ENCODE data around the gene NDUFS3.
"Not testable (repeated sequence)": the region's sequence is repeated elsewhere in the genome, so short reads cannot be mapped to it uniquely, and the experiment has no call there.

NDUFS3 gene

GRCh38 chr11:47578524-47579494, at the start of gene NDUFS3, which contains the start of gene KBTBD4:
TSS of gene NDUFS3 (plus strand) at chr11:47579074. CDS start at chr11:47579092, 18 bp downstream.
TSS of gene KBTBD4 (minus strand) at chr11:47578970. CDS start at chr11:47578951, 19 bp downstream.
- DNase-seq, result peak; percentile 90

- no peak for DNase-seq
Measured at GRCh38 chr11:47529951-47530350, 48.9 kb upstream of the NDUFS3 start.

DNA sequence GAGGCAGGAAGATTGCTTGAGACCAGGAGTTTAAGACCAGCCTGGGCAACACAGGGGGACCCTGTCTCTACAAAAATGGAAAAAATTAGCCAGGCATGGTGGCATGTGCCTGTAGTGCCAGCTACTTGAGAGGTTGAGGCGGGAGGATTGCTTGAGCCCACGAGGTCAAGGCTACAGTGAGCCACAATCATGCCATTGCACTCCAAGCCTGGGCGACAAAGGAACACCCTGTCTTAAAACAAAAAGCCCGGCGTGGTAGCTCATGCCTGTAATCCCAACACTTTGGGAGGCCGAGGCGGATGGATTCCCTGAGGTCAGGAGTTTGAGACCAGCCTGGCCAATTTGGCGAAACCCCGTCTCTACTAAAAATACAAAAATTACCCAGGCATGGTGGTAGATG, 48.2 kb upstream of the NDUFS3 start:
- not testable (repeated sequence) for DNase-seq

DNA sequence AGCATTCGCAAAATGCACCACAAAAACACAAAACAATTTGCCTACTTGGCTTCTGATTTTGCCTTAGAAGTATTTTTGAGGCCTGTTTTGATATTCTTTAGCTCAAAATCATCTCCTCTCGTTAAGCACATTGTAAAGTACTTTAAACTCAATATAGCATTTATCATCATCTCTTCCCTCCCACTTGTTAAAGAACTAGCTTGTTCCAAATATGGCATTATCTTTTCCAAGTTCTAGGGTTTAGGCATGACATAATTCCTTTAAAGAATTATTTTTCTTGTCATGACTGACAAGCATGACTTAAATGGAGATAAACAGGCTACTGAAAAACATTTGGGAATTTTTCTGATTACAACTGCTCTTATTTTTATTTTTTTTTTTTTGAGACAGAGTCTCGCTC, 47.2 kb upstream of the NDUFS3 start:
- no peak for DNase-seq

- peak; percentile 41 for DNase-seq
Measured at GRCh38 chr11:47532597-47533213, 46.2 kb upstream of the NDUFS3 start.

DNA sequence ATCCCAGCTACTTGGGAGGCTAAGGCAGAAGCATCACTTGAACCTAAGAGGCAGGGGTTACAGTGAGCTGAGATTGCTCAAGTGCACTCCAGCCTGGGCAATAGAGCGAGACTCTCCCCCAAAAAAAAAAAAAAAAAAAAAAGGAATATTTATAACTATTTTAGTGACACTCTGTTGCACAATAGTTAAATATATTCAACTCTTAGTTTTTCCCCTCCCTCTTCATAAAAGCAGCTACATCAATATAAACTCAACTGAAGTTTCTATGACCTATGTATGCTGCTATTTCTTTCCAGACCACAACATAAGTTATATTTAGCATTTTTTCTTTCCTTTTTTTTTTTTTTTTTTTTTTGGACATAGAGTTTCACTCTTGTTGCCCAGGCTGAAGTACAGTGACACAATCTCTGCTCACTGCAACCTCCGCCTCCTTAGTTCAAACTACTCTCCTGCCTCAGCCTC, 45.2 kb upstream of the NDUFS3 start:
- DNase-seq, result no peak

- DNase-seq, result no peak
Measured at GRCh38 chr11:47534704-47535251, 44.1 kb upstream of the NDUFS3 start.

GRCh38 chr11:47536915-47537314, 42.0 kb upstream of the NDUFS3 start:
- no peak for DNase-seq

- DNase-seq, result peak; percentile 28
Measured at GRCh38 chr11:47538741-47539565, 39.9 kb upstream of the NDUFS3 start.

DNA sequence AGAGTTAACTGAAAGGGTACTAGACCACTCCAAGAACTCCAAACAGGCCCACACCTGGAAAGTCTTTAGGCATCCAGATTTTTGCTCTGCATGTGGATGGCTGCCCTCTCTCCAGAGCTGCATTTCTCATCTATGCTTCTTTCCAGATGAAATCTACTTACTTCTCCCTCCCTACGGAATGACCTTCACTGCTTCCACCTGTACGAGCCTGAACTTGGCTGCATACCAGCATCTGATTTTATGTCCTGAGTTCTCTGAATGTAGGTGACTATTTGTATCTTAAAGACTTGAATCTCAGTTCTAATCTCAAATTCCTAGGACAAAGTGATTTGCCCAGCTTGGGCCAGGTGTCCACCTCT, 39.2 kb upstream of the NDUFS3 start:
- DNase-seq, result no peak

GRCh38 chr11:47541070-47541469, 37.8 kb upstream of the NDUFS3 start:
- DNase-seq, result no peak

DNA sequence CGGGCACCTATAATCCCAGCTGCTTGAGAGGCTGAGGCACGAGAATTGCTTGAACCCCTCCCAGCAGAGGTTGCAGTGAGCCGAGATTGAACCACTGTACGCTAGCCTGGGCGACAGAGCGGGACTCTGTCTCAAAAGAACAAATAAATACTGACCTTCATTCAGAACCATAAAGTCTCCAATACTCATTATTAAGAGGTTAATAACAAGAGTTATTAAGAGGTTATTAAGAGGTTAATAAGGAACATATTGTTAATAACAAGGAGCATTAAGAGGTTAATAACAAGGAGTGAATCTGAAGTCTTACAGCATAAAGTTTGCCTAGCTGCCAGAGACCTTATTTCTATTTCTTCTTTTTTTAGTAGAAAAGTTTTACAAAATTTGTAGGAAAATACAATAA, 33.6 kb upstream of the NDUFS3 start:
- no peak for DNase-seq

DNA sequence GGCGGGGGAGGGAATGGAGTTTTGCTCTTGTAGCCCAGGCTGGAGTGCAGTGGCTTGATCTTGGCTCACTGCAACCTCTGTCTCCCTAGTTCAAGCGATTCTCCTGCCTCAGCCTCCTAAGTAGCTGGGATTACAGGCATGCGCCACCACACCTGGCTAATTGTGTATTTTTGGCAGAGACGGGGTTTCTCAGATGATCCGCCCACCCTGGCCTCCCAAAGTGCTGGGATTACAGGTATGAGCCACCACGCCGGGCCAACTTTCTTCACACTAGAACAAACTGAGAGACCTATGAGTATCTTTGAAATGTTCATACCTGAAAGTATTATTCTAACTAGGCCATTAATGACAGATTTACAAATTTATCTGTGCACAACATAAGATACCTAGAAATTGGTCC, 32.6 kb upstream of the NDUFS3 start:
- not testable (repeated sequence) for DNase-seq

DNA sequence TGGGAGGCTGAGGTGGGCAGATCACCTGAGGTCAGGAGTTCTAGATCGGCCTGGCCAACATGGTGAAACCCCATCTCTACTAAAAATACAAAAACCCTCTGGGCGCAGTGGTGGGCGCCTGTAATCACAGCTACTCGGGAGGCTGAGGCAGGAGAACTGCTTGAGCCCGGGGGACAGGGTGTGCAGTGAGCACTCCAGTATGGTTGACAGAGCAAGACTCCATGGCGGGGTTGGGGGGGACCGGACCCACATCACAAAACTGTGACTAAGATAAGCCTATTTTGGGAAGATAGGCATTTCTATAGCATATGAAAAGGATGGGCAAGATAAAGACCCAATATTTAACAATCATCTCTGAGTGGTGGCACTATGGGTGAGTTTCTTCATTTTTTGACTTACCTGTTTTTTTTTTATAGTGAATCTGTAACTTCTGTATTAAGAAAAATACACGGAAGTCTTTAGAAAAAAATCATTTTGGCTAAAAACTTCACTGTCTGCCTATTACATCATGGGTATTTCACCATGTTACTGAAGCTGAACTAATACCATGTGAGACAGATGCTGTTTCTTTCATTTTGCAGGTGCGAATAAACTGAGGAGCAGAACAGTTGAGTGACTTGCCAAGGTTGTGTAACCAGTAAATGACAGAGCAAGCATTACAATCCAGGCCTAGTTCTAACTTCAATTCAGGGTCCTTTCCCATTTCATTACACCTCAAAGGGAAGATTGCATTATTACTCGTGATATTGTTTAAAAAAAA, 28.4 kb upstream of the NDUFS3 start:
- no peak for DNase-seq

GRCh38 chr11:47551086-47551485, 27.8 kb upstream of the NDUFS3 start:
- DNase-seq, result peak; percentile 36

GRCh38 chr11:47552056-47552565, 26.8 kb upstream of the NDUFS3 start:
- DNase-seq, result peak; percentile 62

DNA sequence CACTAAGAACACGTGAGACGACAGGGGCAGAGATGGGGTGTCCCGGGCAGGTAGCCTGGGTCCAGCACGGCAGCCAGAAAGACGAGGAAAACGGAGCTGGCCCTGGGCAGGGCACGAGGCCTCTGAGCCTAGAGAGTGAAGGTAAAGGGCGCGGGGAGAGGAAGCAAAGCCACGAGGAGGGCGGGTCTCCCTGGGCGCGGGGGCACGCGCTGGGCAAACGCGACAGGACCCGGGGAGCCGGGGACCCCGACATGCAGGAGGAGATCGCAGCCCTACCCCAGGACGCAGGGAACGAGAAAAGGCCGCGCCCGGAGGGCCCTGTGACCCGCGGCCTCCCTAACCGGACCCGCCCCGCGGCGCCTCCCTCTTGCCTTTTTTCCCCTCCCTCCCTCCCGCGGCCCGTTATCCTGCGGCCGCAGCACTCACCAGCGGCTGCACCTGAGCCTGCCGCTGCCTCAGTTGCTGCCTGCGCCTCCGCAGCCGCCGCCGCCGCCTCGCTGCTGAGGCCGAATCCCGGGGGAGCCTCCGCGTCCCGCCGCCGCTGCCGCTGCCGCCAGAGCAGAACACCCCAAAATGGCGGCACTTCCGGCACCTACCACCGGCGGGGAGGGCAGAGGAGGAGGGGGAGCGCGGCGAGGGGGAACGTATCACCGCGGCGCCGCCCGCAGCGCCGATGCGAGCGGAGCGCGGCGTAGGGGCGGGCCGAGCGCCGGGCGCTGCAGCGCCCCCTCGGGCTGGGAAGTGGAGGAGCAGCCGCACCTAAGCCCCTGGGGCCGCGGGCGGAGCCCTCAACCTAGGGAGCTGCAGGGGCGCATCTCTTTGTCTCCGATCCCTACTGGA, 26.1 kb upstream of the NDUFS3 start, which contains the start of gene CELF1:
Gene CELF1 (minus strand): TSS at position 567 of the 840 bp plus-strand sequence. CDS start 53,609 bp downstream, outside the sequence.
- DNase-seq, result peak; percentile 94

GRCh38 chr11:47553406-47553743, 25.5 kb upstream of the NDUFS3 start:
- DNase-seq, result peak; percentile 87

DNA sequence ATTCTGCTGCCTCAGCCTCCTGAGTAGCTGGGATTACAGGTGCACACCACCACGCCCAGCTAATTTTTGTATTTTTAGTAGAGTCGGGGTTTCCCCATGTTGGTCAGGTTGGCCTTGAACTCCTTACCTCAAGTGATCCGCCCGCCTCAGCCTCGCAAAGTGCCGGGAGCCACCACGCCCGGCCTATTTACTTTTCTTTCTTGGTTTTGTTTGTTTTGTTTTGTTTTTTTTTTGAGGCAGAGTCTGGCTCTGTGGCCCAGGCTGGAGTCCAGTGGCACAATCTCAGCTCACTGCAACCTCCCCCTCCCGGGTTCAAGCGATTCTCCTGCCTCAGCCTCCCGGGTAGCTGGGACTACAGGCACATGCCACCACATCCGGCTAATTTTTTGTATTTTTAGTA, 21.9 kb upstream of the NDUFS3 start:
- DNase-seq, result not testable (repeated sequence)

GRCh38 chr11:47558695-47559094, 20.2 kb upstream of the NDUFS3 start:
- DNase-seq, result no peak

- no peak for DNase-seq
Measured at GRCh38 chr11:47560426-47560825, 18.4 kb upstream of the NDUFS3 start.
